Lung (tissue), 12 donors: ENCODE data around the gene SAP25. TPM values are rescaled to one million over a fixed set of nuclear protein-coding genes. Genes with fewer than 3 reads are reported as not detected.

Source experiments
- ATAC-seq: fragments of 200-7000 bp; cut with Tn5 transposase; one replicate; pipeline ENCODE4 v1.9.1; 2020; ENCODE audit warnings: moderate number of reproducible peaks; ENCODE audit not compliant: insufficient read depth, low FRiP score
- DNase-seq, 3 donors: peaks; one replicate each; pipeline ENCODE4 v3.0.0-alpha.2; 2013 to 2017
- H3K27ac ChIP-seq, 2 donors: one replicate each; pipeline ENCODE4 v1.5.1; 2013; ENCODE audit warnings: mild to moderate bottlenecking in 2 of 2, moderate library complexity in 2 of 2, control low read depth in 1 of 2, inconsistent platforms in 1 of 2, low read depth in 1 of 2, low read length in 1 of 2
- H3K27me3 ChIP-seq, 3 donors: one replicate each; pipeline ENCODE4 v1.5.1; 2013; ENCODE audit warnings: low read length in 2 of 3; ENCODE audit not compliant: control insufficient read depth in 3 of 3, insufficient read depth in 3 of 3
- H3K36me3 ChIP-seq, 4 donors: one replicate each; pipeline ENCODE4 v1.5.1; 2013; ENCODE audit warnings: low read length in 4 of 4, mild to moderate bottlenecking in 1 of 4, moderate library complexity in 1 of 4; ENCODE audit not compliant: control insufficient read depth in 4 of 4, insufficient read depth in 4 of 4
- H3K4me1 ChIP-seq, 5 donors: one replicate each; pipeline ENCODE4 v1.5.1; 2013; ENCODE audit warnings: low read length in 5 of 5, mild to moderate bottlenecking in 2 of 5, moderate library complexity in 1 of 5; ENCODE audit not compliant: control insufficient read depth in 5 of 5, insufficient read depth in 5 of 5
- H3K4me3 ChIP-seq: one replicate; pipeline ENCODE4 v1.5.1; 2013; ENCODE audit warnings: mild to moderate bottlenecking, control low read depth, moderate library complexity
- H3K9ac ChIP-seq, 2 donors: one replicate each; pipeline ENCODE4 v1.5.1; 2013; ENCODE audit warnings: low read length in 2 of 2, control low read depth in 1 of 2; ENCODE audit not compliant: insufficient read depth in 1 of 2
- H3K9me3 ChIP-seq, 4 donors: one replicate each; pipeline ENCODE4 v1.5.1; 2013; ENCODE audit warnings: low read length in 3 of 4, mild to moderate bottlenecking in 1 of 4, moderate library complexity in 1 of 4; ENCODE audit not compliant: control insufficient read depth in 4 of 4, insufficient read depth in 3 of 4
- CTCF ChIP-seq: IDR thresholded peaks from 2 replicates; pipeline ENCODE4 v1.5.1; 2012; ENCODE audit warnings: mild to moderate bottlenecking; ENCODE audit errors: control extremely low read depth, extremely low read depth
- WGBS, 2 donors: extraction: QIAGEN DNeasy Blood & Tissue Kit; methylation state at CpG; one replicate each; pipeline ENCODE4 v1.1.7; 2013; 5-methylcytosine and 5-hydroxymethylcytosine counted together
- polyA plus RNA-seq, 2 donors: library from polyadenylated mRNA; stranded (reverse); fragments of 200-250 nt; gene quantifications; one replicate each; pipeline ENCODE4 v1.2.1, GENCODE V29; 2013
- total RNA-seq, 2 donors: library from RNA; depleted of rRNA in 1 of 2; stranded (reverse); fragments of >200 nt in 1 of 2; gene quantifications; one replicate each; pipeline ENCODE4 v1.2.1, GENCODE V29; 2014 to 2021
- donor health status: control.
- donor health status: control.
- donor health status: Bipolar disorder and iron deficiency.
- donor health status: healthy.
- donor health status: DM: yes; HTN: yes; CAD: no.

SAP25 gene
- total and polyA plus RNA-seq, 4 donors, result 1.9 to 9.9 (median 6.2) TPM

- Histone ChIP-seq H3K9ac (no peak overlapping the region), H3K27ac (peak overlapping the region in 1 of 2 donors; percentile 51), H3K4me3 (no peak overlapping the region), H3K36me3 (peaks cover 0 to 21% (median 0%) of the 10 kb centered on the region in 4 donors), H3K9me3 (no peaks in the 10 kb centered on the region), H3K4me1 (peaks cover 0 to 19% (median 12%) of the 10 kb centered on the region in 5 donors), H3K27me3 (no peaks in the 10 kb centered on the region)
- TF ChIP-seq CTCF, result peak; percentile 4
- WGBS, 2 donors, result 23 to 25% methylated on average over 36 of the region's 36 CpGs
- peak; percentile 55 to 69 (median 61) for DNase-seq
- ATAC-seq, result peak; percentile 8
These were observed 4.5 kb downstream of the SAP25 start for GRCh38 chr7:100568896-100569844.

GRCh38 chr7:100568176-100568895, 5.4 kb downstream of the SAP25 start:
- Histone ChIP-seq H3K9me3 (no peaks in the 10 kb centered on the region), H3K27ac (peak overlapping the region in 1 of 2 donors; percentile 51), H3K27me3 (no peaks in the 10 kb centered on the region), H3K36me3 (peaks cover 0 to 14% (median 0%) of the 10 kb centered on the region in 4 donors), H3K4me1 (peaks cover 0 to 19% (median 12%) of the 10 kb centered on the region in 5 donors), H3K4me3 (no peak overlapping the region), H3K9ac (no peak overlapping the region)
- TF ChIP-seq CTCF, result no peak
- WGBS, 2 donors, result 68 to 79% methylated on average over 11 of the region's 11 CpGs
- DNase-seq (no peak), ATAC-seq (no peak)

- Histone ChIP-seq H3K27ac (peak overlapping the region in 1 of 2 donors; percentile 51), H3K4me3 (no peak overlapping the region)
- 26 to 38% methylated on average over 3 of the region's 3 CpGs for WGBS, 2 donors
These were observed 5.9 kb downstream of the SAP25 start for GRCh38 chr7:100567751-100568175.

More at GRCh38 chr7:100567751-100568175, 5.9 kb downstream of the SAP25 start:
- peaks cover 0 to 14% (median 0%) of the 10 kb centered on the region in 4 donors for H3K36me3 ChIP-seq
- DNase-seq (no peak), ATAC-seq (no peak)
- TF ChIP-seq CTCF, result no peak
- H3K4me1 ChIP-seq, result peaks cover 0 to 19% (median 12%) of the 10 kb centered on the region in 5 donors
- no peaks in the 10 kb centered on the region for H3K9me3 ChIP-seq
- no peak overlapping the region for H3K9ac ChIP-seq
- H3K27me3 ChIP-seq, result no peaks in the 10 kb centered on the region
